GM18870 (cell line): ENCODE data around the gene SEC22A.

Experiments
- ATAC-seq: cut with Tn5 transposase; IDR thresholded peaks from one replicate; pipeline ENCODE4 v1.9.1; 2021; ENCODE audit warnings: moderate library complexity; ENCODE audit not compliant: unreplicated experiment

The SEC22A gene

DNA sequence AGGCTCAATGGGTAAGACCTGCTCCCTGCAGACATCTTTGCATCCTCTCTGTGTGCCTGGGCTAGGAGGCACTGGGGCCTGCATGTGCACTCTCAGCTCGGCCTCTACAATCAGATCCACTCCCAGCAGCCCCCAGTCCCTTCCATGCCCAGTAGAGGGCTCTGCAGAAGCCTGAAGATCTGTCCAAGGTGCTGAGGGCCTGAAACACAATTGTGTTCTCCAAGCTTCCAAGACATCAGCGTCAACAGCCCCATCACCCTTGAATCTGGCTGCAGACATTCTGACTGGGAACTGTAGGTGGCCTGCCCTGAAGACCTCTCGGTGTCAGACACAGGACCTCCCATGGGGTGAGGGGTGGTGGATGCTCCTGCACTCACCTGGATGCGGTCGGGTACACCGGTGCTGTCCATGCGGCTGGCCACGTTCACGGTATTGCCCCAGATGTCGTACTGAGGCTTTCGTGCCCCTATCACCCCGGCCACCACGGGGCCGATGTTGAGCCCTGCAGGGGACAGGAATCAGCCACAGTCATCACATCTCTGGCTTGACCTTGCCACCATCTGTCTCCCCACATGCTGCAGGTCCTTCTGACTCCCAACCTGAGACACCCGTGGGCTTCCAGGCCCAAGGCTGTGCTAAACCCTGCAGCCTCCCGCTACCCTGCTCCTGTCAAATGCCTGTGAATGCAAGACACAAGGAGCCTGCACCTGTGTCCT, 84.7 kb downstream of the SEC22A start:
- no peak for ATAC-seq

DNA sequence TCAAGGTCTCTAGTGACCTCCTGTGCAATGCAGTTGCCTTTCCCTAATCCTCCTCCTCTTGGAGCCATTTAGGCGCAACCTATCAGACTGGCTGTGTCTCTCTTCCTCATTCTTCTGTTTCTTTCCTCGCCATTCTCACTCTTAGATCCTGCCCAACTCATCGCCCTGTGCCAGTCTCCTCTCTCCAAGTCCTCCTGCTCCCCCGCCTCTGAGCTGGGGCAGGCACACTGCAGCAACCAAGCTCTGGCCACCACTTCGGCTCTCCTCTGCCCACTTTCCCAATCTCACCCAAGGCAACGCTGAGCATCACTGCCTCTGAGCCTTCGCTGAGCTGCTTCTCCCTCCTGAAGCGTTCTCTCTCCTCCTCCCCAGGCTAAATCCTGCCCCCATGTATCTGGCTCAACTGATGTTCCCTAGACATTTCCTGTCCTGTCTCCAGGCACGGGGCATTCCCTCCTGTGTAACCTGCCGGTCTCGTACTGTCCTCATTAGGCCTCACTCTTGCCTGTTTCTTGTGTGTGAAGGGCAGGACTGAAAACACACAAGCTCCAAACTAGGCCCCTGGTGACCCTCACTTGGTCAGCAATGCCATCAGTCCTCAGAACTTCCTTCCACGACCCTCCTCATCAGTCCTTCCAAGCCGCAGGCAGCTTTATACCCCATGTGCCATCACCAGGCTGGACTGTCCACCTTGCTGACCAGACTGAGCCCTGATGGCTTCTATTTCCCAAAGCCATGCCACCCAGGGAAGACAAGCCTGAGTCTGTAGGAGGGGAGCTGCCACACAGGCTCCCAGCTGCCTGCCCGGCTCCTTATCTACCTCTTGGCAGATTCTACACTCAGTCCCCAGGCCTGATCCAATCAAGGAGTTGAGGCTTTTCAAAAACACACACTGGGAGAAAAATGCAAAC, 85.6 kb downstream of the SEC22A start:
- ATAC-seq: no peak

DNA sequence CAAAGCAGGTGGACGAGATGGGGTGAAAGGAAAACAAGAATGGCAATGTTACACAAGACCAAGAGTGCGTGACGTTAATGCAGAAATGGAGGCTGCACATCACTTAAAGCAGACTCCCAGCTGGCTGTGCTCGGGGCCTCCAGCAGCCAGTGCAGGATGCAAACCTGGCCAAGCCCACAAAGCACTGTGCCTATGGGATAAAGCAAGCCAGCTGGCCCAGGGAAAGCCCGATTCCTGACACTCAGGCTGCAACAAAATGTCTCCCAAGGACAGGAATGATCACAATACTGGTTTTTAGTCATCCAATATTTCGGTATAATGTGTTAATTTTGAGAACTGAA, 86.2 kb downstream of the SEC22A start:
- no peak for ATAC-seq

DNA sequence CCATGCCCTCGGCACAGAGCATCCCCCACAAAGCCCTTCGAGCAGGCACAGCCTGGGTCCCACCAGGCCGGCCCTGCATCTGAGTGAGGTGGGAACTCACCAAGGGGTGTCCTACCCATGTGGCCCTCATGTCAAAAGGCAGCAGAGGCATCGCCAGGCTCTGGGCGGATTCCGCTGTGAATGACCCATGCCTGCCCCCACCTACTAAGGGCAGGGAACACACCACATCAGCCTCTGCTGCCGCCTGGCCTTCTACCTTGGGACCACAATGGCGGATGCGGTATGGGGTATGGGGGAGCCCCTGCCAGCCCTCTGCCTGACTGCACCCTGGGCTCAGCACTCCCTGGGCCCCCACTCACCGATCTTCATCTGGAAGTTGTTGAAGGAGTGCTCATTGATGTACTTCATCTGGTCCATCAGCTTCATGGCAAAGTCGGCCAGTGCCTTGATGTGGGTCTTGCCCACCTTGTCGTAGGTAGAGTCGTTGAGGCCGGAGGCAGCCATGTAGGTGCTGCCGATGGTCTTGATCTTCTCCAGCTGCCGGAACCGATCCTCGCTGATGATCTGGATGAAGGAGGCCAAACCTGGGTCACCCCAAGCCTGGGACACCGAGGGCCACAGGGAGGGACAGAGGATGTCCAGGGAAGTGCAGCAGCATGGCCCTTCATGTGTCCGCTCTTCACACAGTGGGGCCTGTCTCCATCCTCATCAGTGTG, 87.8 kb downstream of the SEC22A start:
- no peak for ATAC-seq

DNA sequence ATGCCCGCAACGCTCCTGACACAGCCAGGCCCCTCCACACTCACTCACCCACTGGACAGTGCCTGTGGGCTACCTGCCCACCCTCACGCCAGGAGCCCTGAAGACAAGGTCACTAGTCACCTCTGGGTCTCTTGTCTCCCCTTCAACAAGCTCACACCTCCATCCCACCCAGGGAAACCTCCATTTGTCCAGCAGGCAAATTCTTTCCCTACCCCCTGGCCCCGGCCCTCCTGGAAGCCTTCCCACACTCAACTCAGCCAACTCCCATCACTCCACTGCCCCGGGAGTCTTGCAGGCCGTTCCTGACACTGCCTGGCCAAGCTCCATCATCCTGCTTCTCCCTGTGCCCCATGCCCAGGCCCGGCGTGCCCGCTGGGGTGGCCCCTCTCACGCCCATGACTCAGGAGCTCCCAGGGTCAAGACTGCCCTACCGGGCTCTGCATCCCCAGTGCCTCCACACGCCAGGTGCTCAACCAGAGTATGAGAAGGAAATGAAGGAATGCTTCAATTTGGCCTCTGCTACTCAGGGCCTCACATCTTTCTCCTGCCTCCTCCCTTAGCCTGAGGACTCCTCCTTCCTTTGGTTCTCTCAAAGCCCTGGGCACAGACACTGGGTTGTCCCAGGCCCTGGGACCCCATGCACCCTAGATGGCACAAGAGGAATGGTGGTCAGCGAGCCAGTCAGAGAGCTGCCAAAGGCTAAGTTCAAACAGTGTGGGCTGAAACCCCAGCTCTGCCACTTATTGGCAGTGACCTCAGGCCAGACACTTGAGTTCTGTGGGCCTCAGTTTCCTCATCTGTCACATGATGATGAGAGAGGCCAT, 88.6 kb downstream of the SEC22A start:
- ATAC-seq: no peak

DNA sequence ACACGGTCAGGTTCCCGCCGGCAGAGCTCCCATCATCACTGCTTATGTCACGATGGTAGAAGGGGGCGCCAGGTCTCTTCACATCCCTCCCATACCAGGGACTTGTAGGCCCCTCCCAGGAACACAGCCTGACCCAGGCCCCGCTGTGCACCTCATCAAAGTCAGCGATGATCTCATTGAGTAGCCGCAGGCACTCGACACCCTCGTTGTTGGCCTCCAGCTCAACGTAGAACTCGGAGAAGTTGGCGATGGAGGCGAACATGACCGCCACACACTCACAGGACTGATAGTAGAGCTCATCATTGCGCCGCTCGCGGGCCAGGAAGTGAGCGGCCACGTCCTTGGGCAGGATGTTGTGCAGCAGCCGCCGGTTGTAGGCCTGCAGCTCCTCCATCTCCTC, 89.2 kb downstream of the SEC22A start:
- ATAC-seq: no peak

DNA sequence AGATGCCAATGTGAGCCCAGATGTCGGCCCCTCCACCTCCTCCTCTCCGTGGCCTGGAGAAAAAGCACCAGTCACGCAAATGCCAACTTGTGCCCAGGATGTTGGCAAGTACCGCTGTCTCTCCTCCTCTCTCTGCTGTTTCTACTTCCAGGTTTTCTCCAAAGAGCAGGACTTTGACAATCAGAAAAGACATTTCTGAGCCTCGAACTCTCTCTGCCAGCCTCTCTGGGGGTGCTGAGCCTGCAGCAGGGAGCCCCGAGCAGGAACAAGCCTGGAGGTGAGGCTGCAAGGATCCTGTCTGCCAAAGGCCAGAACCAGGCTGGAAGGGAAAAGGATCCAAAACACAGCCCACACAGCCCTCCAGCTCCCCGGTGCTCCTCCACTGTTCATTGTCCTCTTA, 89.7 kb downstream of the SEC22A start:
- ATAC-seq: no peak

DNA sequence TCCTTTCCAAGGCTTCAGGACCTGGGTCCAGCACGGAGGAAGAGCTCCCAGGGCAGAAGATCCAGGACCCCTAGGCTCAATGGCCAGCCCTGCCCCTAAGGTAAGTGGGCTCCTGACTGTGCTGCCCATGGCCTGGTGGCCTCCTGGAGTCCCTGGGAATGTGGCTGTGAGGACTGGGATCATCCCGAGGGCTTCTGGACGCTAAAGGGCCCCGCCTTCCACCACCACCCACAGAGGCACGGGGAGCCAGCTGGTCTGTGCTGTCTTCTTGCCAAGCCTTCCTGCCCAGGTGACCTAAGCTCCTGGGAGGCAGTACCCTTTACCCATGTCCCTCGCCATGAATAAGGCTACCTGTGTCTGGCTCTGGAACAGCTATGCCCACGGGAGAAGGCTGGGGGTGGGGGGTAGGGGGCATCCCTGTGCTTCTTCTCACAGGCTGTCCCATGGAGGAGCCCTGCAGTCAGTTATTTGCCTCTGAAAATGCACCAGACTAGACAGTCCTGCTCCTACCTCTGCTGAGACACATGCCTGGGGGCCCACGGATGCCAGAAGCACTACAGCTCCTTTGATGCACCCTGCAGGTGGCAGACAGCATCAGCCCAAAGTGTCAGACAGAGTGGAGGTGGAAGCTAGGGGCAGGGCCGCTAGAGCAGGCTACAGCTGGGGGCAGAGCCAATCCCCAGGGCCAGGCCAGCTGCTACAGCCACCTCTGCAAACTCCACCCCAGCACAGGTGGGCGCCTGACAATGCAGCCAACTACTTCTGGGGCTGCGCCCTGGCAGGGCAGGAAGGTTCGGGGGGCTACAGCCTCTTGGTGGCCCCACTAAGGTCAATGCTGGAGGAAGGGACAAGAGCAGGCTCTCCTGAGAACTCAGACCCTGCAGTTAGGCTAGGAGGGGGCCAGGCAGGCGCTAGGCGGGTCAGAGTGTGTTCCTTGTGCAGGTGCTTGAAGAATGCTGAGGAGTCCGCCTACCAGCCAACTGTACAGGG, 90.9 kb downstream of the SEC22A start:
- no peak for ATAC-seq

DNA sequence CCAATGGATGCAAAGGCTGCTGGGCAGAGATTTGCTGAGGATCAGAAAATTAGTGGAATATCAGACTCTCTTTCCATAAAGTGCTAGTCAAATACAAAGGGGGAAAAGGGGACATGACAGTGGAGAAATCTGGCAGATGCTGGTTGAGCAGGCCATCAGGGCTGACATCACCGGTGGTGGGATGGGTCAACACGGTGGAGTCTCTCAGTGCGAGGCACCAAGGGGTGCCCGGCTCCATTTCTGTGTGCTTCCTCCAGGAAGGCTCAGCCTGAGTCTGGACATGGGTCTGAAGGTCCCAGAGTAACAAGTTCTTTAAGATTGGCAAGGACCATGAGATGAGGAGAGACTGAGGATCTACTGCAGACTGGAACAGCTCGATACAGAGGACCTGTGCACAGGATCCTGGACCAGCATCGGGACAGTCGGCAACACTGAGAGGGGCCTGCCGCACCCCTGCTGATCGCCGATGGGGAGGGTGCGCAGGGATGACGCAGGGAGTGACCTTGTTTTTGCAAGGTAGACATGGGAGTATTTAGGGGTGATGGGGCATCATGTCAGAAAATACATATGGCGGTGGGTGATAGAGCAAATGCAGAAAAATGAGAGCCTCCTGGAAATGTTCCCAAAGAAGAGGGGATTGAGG, 92.7 kb downstream of the SEC22A start:
- no peak for ATAC-seq

DNA sequence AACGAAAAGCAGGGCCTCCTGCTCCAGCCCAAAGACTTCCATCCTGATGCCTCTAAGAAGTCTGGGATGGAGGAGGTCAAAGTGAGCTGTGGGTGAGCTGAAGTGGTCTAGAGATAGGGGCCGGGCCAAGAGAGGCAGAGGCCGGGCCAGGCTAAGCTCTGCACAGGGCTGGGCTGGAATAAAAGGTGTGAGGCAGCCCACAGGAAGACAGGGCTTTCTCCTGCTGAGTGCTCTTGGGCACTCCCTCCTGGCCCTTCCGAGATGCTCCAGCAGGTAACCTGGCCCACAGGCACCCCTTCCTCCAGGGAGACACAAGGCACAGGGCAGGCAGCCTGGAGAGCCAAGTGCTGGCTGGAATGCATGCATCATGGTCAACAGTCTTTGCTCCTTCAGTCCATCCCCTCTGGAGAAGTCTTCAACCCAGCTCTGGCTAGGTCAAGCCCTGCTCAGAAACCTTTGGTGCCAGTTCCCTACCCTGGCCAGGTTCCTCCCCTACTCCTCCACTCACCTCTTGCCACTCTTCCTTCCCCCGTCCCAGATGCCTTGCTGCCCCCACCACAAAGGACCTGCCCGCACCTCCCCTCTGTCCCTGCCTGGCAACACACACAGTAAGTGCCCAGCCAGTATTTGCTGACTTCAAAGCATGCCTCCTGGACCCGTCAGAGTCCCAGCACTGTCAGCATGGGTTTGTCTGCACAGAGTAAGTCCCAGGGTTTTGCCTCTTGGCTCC, 93.6 kb downstream of the SEC22A start:
- ATAC-seq: no peak

DNA sequence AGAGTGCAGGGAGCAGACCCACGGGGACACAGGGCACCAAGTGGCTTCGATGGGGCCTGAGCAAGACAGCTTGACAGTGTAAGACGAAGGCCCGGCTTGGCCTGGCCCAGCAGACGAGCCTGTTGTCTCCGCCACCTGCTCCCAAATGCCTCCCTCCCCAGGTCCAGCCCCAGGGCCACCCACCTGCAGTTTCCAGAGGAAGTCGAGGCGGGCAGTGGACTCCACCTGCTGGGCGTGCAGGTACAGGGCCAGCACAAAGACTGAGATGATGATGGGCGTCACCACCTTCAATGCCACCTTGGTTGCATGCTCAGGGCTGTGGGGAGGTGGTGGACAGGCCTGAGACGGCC, 94.1 kb downstream of the SEC22A start:
- no peak for ATAC-seq

DNA sequence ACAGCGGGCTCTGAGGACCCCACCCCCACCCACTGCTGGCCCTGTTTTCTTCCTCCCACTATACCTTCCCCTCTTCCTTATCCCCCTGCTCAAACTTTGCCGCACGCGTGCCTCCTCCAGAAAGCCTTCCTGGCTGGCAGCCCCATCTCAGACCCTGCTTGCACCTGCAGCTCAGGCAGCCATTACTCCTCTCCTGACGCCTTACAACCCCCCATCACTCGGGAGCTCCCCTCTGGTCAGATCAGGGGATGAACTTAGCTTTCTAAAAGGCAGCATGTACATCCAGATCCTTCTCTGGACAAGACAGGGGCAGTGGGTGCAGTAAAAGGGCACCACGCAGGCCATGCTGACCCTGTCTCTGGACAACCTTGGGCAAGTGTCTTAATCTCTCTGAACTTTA, 94.5 kb downstream of the SEC22A start:
- no peak for ATAC-seq

DNA sequence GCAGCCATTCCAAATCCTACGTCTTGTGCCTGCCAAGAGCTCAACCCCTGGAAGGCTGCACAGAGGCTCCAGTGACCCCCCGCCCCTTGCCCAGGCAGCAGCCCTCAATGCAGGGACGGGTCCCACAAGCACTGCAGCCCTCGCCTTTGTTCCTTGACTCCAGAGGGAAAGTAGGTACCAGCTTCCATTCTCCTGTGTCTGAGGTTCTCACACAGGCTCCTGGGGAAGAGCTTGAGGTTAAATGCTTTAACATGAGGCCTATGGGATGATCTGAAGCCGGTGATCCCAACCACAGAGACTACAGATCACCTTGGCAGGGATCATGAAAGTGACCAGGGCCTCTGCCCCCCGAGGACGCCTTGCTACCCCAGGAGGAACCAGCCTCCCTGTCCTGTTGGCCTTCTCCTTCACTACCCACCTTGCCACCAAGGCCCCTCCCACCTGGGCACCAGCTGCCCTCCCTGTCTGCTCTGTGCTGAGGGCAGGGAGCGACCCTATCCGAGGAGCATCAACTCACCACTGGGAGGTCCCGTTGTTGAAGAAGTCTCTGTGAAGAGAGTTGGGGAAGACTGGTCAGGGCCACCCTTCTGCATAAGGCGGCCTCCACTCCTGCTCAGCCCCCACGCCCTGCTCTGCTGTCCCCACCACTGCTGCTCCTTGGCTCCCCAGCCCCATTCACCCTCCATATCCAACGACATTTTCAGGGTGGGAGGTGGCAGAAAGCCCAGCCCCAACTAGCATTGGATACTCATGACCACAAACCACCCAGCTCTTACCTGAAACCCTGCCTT, 95.3 kb downstream of the SEC22A start:
- ATAC-seq: no peak

DNA sequence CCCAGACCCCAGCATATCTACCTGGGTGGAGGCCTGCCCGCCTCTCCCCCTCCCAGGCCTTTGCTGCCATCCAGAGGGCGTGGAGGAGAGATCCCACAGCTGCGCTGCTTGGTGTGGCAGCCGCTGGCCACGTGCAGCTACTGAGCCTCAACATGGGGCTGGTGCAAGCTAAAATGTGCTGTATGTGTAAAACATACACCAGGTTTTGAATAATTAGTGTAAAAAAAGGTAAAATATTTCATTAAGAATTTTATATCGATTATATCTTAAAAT, 95.8 kb downstream of the SEC22A start:
- no peak for ATAC-seq

DNA sequence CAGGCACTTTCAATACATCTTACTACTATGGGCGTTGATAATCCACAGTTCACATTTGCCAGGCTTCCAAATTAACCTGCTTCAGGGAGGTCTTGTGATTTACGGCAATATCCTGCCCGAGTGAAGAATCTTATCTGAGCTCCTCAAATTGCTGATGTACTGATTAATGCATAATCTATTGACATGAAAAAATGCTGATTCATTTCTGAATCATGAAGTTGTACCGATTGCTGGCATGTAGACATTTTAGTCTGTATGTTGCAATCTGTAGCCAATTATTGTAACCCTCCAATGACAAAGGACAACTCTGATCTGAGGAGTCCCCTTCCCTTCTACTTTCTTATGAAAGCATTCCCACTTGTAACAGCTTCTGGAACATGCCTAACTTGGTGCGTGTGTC, 97.2 kb downstream of the SEC22A start:
- ATAC-seq: no peak

DNA sequence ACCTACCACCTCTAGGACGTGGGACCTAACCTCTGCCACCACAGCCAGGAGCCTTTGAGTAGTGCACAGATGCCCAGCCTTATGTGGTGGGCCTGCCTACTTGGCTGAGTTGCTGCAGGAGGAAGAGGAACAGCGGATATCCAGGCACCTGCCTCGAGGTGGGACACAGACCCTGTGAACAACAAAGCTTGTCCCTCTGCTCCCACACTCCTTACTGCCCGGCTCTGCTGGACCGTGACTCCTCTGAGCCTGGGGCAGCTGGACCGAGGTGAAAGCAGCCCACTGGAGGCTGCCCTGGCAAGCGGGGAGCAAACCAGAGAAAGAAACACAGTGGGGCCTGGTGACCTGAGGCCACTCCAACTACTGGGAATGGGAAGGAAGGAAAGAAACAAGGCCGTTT, 97.8 kb downstream of the SEC22A start:
- no peak for ATAC-seq

DNA sequence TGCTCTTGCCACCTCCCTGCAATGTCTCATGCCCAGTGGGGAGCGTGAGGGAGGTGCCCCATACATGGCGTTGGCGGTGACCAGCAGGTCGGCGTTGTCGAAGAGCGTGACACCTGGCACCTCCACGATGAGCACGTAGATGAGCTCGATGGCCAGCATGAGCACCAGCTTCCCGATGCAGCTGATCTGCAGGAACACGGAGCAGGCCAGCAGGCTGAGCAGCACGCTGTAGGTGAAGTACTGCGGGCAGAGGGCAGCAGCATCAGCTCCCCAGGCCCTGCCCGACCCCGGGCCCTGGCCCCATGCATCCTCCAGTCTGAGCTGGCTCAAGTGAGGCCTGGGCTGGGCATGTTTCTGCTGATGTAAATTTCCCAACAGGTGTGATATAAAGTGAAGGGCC, 98.3 kb downstream of the SEC22A start:
- ATAC-seq: no peak

DNA sequence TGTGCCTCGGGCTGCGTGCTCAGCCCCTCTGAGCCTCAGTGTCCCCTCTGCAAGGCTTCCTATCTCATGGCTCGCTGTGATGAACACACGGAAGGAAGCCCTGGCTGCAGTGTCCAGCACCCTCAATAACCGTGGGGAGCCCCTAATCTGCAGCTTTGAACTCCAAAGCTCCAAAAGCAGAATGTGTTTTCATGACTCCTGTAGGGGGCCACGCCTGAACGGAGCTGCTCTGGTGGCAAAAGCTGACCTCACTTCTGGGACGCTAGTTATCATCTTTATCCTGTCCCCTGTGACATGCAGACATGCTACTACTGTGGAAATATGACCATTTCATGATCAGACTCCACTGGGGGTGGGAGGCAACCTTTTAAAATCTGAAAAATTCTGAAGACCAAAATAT, 98.8 kb downstream of the SEC22A start:
- no peak for ATAC-seq
